NCI-H146 treated with DMSO at 0.1 percent for 48 hours (cell line): ENCODE data around the gene SPRYD4.
"Not testable (repeated sequence)": the region's sequence is repeated elsewhere in the genome, so short reads cannot be mapped to it uniquely, and the experiment has no call there.

ENCODE experiments used
- DNase-seq: peaks from one replicate; lab custom pipeline; 2025; ENCODE audit not compliant: unreplicated experiment; lab: John Stamatoyannopoulos, UW

Gene SPRYD4

DNA sequence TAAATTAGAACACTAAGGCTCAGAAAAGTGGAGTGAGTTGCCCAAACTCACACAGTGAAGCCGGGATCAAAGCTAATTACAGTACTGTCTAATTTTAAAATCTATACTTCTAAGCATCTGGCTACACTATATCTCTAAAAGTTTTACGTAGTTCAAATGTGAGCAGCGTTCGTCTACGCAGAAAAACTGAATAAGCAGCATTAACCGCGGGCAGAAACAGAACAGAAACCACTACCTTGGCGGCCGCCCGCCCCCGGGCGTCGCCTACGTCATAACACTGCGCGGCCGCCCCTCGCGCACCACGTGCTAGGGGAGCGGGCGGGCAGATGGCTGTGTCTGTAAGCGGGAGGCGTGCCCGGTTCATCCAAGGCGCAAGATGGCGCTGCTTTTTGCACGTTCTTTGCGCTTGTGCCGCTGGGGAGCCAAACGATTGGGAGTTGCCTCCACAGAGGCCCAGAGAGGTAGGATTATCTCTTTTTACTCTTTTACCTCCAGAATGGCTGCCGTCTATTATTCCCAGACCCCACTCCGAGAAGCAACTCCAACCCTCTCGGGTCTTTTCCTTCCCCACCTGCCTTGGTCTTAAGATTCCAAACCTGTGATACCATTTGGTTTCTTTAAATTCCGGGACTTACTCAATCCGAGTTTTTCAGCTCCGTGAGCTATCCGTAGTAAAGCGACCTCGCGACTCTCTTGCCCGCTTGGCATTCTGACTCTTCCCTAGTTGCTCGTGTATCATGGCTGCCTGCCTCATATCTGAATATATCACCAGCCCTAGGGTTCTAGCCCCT, at the start of gene SPRYD4:
Gene SPRYD4 (plus strand): TSS at position 363 of the 791 bp plus-strand sequence. CDS start 14 bp downstream, at position 377.
- DNase-seq = peak; percentile 92

- no peak for DNase-seq
Measured at GRCh38 chr12:56420411-56420810, 48.0 kb upstream of the SPRYD4 start.

- DNase-seq = no peak
Measured at GRCh38 chr12:56425193-56425592, 43.2 kb upstream of the SPRYD4 start.

DNA sequence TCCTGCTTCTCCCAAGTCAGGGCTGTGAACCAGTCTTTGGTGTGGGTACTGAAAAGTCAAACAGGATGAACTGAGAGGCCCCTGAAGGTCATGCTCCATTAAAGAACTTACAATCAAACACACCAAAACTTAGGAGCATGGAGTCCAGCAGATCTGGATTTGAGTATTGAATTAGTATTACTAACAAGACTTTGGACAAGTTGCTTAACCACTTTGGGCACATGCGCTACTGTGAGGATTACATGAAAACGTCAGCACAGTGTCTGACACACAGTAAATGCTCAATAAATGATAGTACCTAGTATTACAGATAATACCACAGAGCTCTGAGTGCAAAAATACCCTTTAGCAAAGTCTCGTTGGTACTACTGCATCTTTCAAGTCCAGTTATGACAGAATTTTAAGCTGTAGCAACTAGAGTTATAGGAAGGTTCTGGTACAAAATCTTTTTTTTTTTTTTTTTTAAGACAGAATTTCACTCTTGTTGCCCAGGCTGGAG, 42.4 kb upstream of the SPRYD4 start:
- DNase-seq = no peak

DNA sequence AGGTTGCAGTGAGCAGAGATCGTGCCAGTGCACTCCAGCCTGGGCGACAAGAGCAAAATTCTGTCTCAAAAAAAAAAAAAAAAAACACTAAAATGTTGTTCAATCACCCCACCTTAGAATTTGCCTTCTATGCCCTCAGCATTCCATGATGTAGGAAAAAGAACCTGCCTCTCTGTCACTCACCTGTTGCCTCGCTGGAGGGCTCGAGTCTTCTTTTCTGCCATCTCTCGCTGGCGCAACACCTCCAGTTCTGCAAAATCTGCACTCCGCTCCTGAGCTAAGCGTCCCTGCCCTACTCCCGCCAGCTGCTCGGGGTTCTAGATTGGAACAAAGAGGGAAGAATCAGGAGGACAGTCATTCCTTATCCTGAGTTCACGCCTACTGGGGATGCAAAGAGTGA, 37.1 kb upstream of the SPRYD4 start:
- no peak for DNase-seq

- no peak for DNase-seq
Measured at GRCh38 chr12:56431850-56432249, 36.5 kb upstream of the SPRYD4 start.

- DNase-seq = no peak
Measured at GRCh38 chr12:56434828-56435227, 33.5 kb upstream of the SPRYD4 start.

GRCh38 chr12:56437430-56438176, 30.8 kb upstream of the SPRYD4 start:
- no peak for DNase-seq

DNA sequence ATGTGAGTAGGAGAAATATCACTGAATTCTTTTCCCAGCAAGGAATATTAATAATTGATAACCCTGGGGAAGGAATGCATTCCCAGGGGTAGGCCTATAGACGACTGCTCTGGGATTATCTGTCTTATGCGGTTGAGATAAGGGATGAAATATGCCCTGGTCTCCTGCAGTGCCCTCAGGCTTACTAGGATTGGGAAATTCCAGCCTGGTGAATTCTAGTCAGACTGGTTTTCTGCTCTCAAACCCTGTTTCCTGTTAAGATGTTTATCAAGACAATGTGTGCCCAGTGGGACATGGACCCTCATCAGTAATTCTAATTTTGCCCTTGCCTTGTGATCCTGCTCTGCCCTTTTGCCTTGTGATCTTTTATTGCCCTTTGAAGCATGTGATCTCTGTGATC, 25.2 kb upstream of the SPRYD4 start:
- DNase-seq = not testable (repeated sequence)

- DNase-seq = peak; percentile 95
Measured at GRCh38 chr12:56448860-56449621, 19.3 kb upstream of the SPRYD4 start, which contains the start of gene TIMELESS. Gene TIMELESS, minus strand, starts transcription at chr12:56449426. Its CDS starts 15,256 bp downstream, at chr12:56434170.

DNA sequence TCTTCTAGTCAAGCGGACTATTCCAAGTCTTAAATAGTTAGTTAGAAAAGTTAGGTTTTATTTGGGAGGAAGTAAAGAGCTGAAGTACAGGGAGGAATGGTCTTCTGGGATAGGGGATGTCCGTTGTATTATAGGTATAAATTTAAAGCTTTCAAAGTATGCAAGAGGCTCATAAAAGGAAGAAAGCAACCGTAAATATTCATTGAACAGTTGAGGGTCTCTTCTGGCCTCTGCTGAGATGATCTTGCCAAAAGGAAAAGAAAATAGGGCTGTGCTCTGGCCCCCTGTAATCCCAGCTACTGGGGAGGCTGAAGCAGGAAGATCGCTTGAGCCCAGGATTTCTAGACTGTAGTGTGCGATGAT, 18.8 kb upstream of the SPRYD4 start:
- DNase-seq = no peak

DNA sequence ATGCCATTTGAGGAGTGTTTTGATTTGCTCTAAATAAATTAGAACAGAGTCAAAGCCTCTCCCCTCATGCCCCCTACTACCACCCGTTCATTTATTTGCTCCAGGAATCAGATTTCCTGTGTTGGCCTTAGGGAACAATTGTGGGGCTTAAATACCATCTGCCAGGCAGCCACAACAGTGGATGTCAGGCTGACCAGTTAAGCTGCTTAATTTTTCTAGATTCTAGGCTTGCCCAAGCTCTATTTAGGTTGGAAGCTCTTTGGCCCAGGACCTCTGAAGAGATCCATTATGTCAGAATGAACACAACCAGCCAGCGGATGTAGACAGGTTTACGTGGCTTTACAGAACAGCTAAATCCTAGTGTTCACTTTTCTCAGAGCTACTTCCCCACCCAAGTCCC, 18.1 kb upstream of the SPRYD4 start:
- DNase-seq = peak; percentile 36

DNA sequence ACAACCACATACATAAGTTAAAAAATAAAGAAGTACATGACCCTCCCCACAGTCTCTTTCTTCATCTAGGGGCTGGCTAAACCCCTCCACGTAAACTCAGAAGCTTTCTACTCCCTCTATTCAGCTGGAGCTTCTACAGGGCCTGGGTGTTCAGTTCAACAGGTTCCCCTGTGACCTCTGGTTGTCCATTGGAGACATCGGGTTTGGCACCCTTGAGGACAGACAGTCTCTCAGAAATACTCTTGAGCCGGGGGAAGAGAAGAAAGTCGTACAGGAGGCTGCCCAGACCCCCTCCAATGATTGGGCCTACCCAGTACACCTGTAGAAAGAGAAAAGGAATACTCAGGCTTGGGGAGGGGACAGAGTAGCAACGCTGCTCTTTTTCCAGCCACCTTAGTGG, 17.2 kb upstream of the SPRYD4 start:
- no peak for DNase-seq

DNA sequence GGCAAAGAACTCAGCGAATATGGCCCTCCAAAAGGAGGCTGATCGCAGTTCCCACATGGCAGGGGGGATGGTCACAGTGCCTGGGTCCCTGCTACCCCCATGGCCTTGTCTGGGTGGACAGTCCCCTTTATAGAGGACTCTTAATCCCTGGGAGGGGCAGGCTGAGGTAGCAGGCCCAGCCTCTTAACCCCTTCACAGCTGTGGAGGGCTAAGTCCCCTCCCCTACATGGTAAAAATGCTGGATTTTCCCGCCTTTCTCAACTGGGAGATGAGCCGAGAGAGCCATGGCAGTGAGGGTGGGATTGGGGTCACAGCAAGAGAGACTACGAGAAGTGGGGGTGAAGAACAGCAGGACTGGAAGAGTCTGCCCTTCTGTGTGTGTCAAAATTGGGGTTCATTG, 13.8 kb upstream of the SPRYD4 start, which contains the start of gene MIP:
Gene MIP (minus strand): TSS at position 101 of the 400 bp plus-strand sequence. CDS start 44 bp downstream, at position 57.
- DNase-seq = no peak

DNA sequence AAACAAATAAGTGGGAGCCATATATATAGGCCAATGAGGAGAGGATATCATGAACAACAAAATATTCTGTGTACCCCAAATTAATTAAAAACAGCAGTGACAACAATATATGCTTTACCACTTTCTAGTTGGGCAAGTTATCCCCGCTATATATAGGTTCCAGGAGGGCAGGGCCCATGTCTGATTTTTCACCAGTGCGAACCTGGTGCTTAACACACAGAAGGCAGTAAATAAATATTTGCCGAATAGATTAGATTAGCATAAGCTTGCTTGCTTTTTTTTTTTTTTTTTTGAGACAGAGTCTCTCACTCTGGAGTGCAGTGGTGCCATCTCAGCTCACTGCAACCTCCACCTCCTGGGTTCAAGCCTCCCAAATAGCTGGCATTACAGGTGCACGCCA, 10.6 kb upstream of the SPRYD4 start:
- DNase-seq = no peak

DNA sequence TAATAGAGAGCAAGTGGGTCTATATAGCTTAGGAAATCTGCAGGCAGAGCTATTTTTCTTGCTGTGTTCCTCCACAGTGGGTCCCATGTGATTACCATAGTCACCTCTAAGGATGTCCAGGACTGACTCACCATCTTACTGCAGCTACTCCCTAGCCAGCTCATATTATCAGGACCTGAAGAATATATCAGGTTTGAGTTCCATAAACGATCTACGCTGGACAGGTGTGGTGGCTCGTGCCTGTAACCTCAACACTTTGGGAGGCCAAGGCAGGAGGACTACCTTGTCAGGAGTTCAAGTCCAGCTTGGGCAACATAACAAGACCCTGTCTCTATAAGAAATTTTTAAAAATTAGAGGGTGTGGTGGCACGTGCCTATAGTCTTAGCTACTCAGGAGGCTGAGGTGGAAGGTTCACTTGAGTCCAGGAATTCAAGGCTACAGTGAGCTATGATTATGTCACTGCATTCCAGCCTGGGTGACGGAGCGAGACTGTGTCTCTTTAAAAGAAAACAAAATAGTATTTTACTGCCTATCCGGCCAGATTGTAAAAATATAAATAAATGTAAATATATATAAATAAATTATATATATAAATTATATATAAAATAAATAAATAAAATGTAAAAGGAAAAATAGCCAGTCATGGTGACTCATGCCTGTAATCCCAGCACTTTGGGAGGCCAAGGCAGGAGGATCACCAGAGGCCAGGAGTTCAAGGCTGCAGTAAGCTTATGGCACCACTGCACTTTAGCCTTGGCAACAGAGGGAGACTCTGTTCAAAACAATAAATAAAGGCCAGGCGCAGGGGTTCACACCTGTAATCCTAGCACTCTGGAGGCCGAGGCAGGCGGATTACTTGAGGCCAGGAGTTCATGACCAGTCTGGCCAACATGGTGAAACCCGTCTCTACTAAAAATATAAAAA, 6.9 kb upstream of the SPRYD4 start:
- DNase-seq = no peak

- DNase-seq = no peak
Measured at GRCh38 chr12:56462565-56462964, 5.8 kb upstream of the SPRYD4 start.

- no peak for DNase-seq
Measured at GRCh38 chr12:56469007-56469930, 891 bp downstream of the SPRYD4 start.

GRCh38 chr12:56474389-56474788, 6.0 kb downstream of the SPRYD4 start:
- no peak for DNase-seq
